GM23338 (cell line): ENCODE results near the gene C11orf71. TPM values are rescaled to one million over a fixed set of nuclear protein-coding genes. Genes with fewer than 3 reads are reported as not detected.

Experiments
- ATAC-seq: fragments of 200-7000 bp; cut with Tn5 transposase; 3 replicates; pipeline ENCODE4 v1.9.1; 2020
- DNase-seq: peaks from one replicate; pipeline ENCODE4 v3.0.0-alpha.2; 2015; ENCODE audit warnings: low spot score
- H2AFZ ChIP-seq: fragments of 200-600 bp; sonication (generic); 2 replicates; pipeline ENCODE4 v1.8.0; 2016; ENCODE audit warnings: antibody characterized with exemption, mild to moderate bottlenecking, moderate library complexity
- H3F3A ChIP-seq: fragments of 200-600 bp; sonication (generic); replicated peaks from 2 replicates; pipeline ENCODE4 v1.8.0; 2017; ENCODE audit warnings: antibody characterized with exemption, mixed run types, low read depth
- H3K27ac ChIP-seq: fragments of 200-600 bp; sonication (generic); 2 replicates; pipeline ENCODE4 v1.6.1; 2016; ENCODE audit warnings: low read depth
- H3K27me3 ChIP-seq: fragments of 200-600 bp; sonication (generic); 2 replicates; pipeline ENCODE4 v1.8.0; 2016; ENCODE audit warnings: mild to moderate bottlenecking, mixed run types, moderate library complexity; ENCODE audit not compliant: insufficient read depth
- H3K36me3 ChIP-seq: fragments of 200-600 bp; sonication (generic); 2 replicates; pipeline ENCODE4 v1.8.0; 2016; ENCODE audit warnings: mild to moderate bottlenecking; ENCODE audit not compliant: insufficient read depth
- H3K4me1 ChIP-seq: fragments of 200-600 bp; sonication (generic); 2 replicates; pipeline ENCODE4 v1.8.0; 2016; ENCODE audit warnings: mild to moderate bottlenecking, moderate library complexity; ENCODE audit not compliant: insufficient read depth
- H3K4me2 ChIP-seq: fragments of 200-600 bp; sonication (generic); 2 replicates; pipeline ENCODE4 v1.7.1; 2017; ENCODE audit warnings: mixed run types
- H3K4me3 ChIP-seq: fragments of 200-600 bp; sonication (generic); 2 replicates; pipeline ENCODE4 v1.6.1; 2016; ENCODE audit warnings: mixed run types
- H3K79me2 ChIP-seq: fragments of 200-600 bp; sonication (generic); replicated peaks from 2 replicates; pipeline ENCODE4 v1.8.0; 2017; ENCODE audit warnings: mild to moderate bottlenecking; ENCODE audit not compliant: insufficient read depth
- H3K9me2 ChIP-seq: fragments of 200-600 bp; sonication (generic); 2 replicates; pipeline ENCODE4 v1.8.0; 2017; ENCODE audit not compliant: insufficient read depth
- H4K20me1 ChIP-seq: fragments of 200-600 bp; sonication (generic); replicated peaks from 2 replicates; pipeline ENCODE4 v1.8.0; 2017; ENCODE audit warnings: mild to moderate bottlenecking; ENCODE audit not compliant: insufficient read depth
- H3K27ac Mint-ChIP-seq: 2 replicates; pipeline ENCODE4 v1.8.0; 2020; ENCODE audit warnings: inconsistent platforms, mild to moderate bottlenecking, moderate library complexity, mixed read lengths
- H3K27me3 Mint-ChIP-seq: 3 replicates; pipeline ENCODE4 v1.8.0; 2022; ENCODE audit warnings: low read depth, mild to moderate bottlenecking, moderate library complexity, mixed read lengths, inconsistent platforms; ENCODE audit not compliant: insufficient read depth, poor library complexity
- H3K36me3 Mint-ChIP-seq: 3 replicates; pipeline ENCODE4 v1.8.0; 2021; ENCODE audit warnings: low read depth, mild to moderate bottlenecking, inconsistent platforms, moderate library complexity, mixed read lengths
- H3K4me1 Mint-ChIP-seq: 3 replicates; pipeline ENCODE4 v1.8.0; 2020; ENCODE audit warnings: mild to moderate bottlenecking, inconsistent platforms, mixed read lengths
- H3K4me3 Mint-ChIP-seq: 3 replicates; pipeline ENCODE4 v1.8.0; 2021; ENCODE audit warnings: moderate library complexity, mild to moderate bottlenecking, inconsistent platforms, mixed read lengths
- H3K9me3 Mint-ChIP-seq: 3 replicates; pipeline ENCODE4 v1.8.0; 2020; ENCODE audit warnings: moderate library complexity, mild to moderate bottlenecking, inconsistent platforms, mixed read lengths
- CREB1 ChIP-seq: fragments of 250-450 bp; sonication (Bioruptor Pico); IDR thresholded peaks from 2 replicates; pipeline ENCODE4 v1.5.0; 2020; ENCODE audit warnings: low read depth, mild to moderate bottlenecking, moderate library complexity
- ETS1 ChIP-seq: IDR thresholded peaks from 2 replicates; pipeline ENCODE4 v1.6.1; 2016; ENCODE audit warnings: antibody characterized with exemption
- EZH2 ChIP-seq: fragments of 200-600 bp; sonication (generic); IDR thresholded peaks from one replicate; pipeline ENCODE4 v1.8.0; 2017; ENCODE audit warnings: antibody characterized with exemption, mild to moderate bottlenecking, low read depth; ENCODE audit not compliant: unreplicated experiment
- EZH2phosphoT487 ChIP-seq: fragments of 200-600 bp; sonication (generic); IDR thresholded peaks from one replicate; pipeline ENCODE4 v1.8.1; 2018; ENCODE audit warnings: antibody characterized with exemption; ENCODE audit not compliant: unreplicated experiment
- JUNB ChIP-seq: IDR thresholded peaks from one replicate; pipeline ENCODE4 v1.6.1; 2016; ENCODE audit warnings: antibody characterized with exemption; ENCODE audit not compliant: unreplicated experiment
- NANOG ChIP-seq: IDR thresholded peaks from 2 replicates; pipeline ENCODE4 v1.6.1; 2016; ENCODE audit warnings: antibody characterized with exemption, borderline replicate concordance
- POLR2AphosphoS5 ChIP-seq: IDR thresholded peaks from 2 replicates; pipeline ENCODE4 v1.6.1; 2016; ENCODE audit warnings: antibody characterized with exemption, low read depth
- STAT1 ChIP-seq: IDR thresholded peaks from one replicate; pipeline ENCODE4 v1.6.1; 2016; ENCODE audit warnings: antibody characterized with exemption; ENCODE audit not compliant: unreplicated experiment
- ZNF114 ChIP-seq: fragments of 250-450 bp; sonication (Bioruptor Pico); IDR thresholded peaks from 2 replicates; pipeline ENCODE4 v1.5.0; 2020; ENCODE audit warnings: mild to moderate bottlenecking, moderate library complexity
- ZNF331 ChIP-seq: fragments of 250-450 bp; sonication (Bioruptor Pico); IDR thresholded peaks from 2 replicates; pipeline ENCODE4 v1.5.0; 2020; ENCODE audit warnings: low read depth, mild to moderate bottlenecking, moderate library complexity
- polyA plus RNA-seq: library from polyadenylated mRNA; unstranded; fragments of >200 nt; fragmentation: Nextera tagmentation; extraction: Ambion mirVana; gene quantifications from 2 replicates; pipeline ENCODE4 v1.2.1, GENCODE V29; 2016
- total RNA-seq: library from RNA; depleted of rRNA; stranded (reverse); fragments of >200 nt; shearing (Covaris generic); gene quantifications from 2 replicates; pipeline ENCODE4 v1.2.3, GENCODE V29; 2014
- TF ChIP-seq, protein P1 (sequence below): IDR thresholded peaks from one replicate; pipeline ENCODE4 v1.6.1; 2018; ENCODE audit warnings: antibody characterized with exemption; ENCODE audit not compliant: unreplicated experiment
- TF ChIP-seq, protein P2 (sequence below): fragments of 250-450 bp; sonication (Bioruptor Pico); IDR thresholded peaks from 2 replicates; pipeline ENCODE4 v1.5.0; 2020; ENCODE audit warnings: mild to moderate bottlenecking, moderate library complexity
- TF ChIP-seq, protein P3 (sequence below), 2 experiments: fragments of 200-600 bp in 1 of 2; sonication (generic) in 1 of 2; conservative IDR thresholded peaks; 2 replicates each; pipeline versions ENCODE4 v1.5.1 to v1.6.1; 2016 to 2017; ENCODE audit warnings: antibody characterized with exemption in 2 of 2, low read depth in 2 of 2, mild to moderate bottlenecking in 2 of 2, moderate library complexity in 1 of 2

Gene C11orf71
- total and polyA plus RNA-seq, 2 experiments from 2014 or later: 5.8 to 8.7 TPM

GRCh38 chr11:114386131-114386530 is 14.2 kb downstream of the C11orf71 start:
- DNase-seq (no peak), ATAC-seq (no peak)
- no peak overlapping the region for H3K4me2 ChIP-seq
- H3K36me3 ChIP-seq: no peaks in the 10 kb centered on the region
- no peak overlapping the region for H3K27ac ChIP-seq
- no peaks in the 10 kb centered on the region for H3K4me1 ChIP-seq
- H2AFZ ChIP-seq: no peak overlapping the region
- TF ChIP-seq ZNF331 (CRISPR knock-in tag) (no peak), CREB1 (CRISPR knock-in tag) (no peak), NANOG (no peak), JUNB (no peak), EZH2 (no peak), STAT1 (no peak), ZNF114 (no peak), EZH2phosphoT487 (no peak), ETS1 (no peak), POLR2AphosphoS5 (no peak)
- TF ChIP-seq, protein P1, sequence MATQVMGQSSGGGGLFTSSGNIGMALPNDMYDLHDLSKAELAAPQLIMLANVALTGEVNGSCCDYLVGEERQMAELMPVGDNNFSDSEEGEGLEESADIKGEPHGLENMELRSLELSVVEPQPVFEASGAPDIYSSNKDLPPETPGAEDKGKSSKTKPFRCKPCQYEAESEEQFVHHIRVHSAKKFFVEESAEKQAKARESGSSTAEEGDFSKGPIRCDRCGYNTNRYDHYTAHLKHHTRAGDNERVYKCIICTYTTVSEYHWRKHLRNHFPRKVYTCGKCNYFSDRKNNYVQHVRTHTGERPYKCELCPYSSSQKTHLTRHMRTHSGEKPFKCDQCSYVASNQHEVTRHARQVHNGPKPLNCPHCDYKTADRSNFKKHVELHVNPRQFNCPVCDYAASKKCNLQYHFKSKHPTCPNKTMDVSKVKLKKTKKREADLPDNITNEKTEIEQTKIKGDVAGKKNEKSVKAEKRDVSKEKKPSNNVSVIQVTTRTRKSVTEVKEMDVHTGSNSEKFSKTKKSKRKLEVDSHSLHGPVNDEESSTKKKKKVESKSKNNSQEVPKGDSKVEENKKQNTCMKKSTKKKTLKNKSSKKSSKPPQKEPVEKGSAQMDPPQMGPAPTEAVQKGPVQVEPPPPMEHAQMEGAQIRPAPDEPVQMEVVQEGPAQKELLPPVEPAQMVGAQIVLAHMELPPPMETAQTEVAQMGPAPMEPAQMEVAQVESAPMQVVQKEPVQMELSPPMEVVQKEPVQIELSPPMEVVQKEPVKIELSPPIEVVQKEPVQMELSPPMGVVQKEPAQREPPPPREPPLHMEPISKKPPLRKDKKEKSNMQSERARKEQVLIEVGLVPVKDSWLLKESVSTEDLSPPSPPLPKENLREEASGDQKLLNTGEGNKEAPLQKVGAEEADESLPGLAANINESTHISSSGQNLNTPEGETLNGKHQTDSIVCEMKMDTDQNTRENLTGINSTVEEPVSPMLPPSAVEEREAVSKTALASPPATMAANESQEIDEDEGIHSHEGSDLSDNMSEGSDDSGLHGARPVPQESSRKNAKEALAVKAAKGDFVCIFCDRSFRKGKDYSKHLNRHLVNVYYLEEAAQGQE: no peak
- TF ChIP-seq, protein P2, sequence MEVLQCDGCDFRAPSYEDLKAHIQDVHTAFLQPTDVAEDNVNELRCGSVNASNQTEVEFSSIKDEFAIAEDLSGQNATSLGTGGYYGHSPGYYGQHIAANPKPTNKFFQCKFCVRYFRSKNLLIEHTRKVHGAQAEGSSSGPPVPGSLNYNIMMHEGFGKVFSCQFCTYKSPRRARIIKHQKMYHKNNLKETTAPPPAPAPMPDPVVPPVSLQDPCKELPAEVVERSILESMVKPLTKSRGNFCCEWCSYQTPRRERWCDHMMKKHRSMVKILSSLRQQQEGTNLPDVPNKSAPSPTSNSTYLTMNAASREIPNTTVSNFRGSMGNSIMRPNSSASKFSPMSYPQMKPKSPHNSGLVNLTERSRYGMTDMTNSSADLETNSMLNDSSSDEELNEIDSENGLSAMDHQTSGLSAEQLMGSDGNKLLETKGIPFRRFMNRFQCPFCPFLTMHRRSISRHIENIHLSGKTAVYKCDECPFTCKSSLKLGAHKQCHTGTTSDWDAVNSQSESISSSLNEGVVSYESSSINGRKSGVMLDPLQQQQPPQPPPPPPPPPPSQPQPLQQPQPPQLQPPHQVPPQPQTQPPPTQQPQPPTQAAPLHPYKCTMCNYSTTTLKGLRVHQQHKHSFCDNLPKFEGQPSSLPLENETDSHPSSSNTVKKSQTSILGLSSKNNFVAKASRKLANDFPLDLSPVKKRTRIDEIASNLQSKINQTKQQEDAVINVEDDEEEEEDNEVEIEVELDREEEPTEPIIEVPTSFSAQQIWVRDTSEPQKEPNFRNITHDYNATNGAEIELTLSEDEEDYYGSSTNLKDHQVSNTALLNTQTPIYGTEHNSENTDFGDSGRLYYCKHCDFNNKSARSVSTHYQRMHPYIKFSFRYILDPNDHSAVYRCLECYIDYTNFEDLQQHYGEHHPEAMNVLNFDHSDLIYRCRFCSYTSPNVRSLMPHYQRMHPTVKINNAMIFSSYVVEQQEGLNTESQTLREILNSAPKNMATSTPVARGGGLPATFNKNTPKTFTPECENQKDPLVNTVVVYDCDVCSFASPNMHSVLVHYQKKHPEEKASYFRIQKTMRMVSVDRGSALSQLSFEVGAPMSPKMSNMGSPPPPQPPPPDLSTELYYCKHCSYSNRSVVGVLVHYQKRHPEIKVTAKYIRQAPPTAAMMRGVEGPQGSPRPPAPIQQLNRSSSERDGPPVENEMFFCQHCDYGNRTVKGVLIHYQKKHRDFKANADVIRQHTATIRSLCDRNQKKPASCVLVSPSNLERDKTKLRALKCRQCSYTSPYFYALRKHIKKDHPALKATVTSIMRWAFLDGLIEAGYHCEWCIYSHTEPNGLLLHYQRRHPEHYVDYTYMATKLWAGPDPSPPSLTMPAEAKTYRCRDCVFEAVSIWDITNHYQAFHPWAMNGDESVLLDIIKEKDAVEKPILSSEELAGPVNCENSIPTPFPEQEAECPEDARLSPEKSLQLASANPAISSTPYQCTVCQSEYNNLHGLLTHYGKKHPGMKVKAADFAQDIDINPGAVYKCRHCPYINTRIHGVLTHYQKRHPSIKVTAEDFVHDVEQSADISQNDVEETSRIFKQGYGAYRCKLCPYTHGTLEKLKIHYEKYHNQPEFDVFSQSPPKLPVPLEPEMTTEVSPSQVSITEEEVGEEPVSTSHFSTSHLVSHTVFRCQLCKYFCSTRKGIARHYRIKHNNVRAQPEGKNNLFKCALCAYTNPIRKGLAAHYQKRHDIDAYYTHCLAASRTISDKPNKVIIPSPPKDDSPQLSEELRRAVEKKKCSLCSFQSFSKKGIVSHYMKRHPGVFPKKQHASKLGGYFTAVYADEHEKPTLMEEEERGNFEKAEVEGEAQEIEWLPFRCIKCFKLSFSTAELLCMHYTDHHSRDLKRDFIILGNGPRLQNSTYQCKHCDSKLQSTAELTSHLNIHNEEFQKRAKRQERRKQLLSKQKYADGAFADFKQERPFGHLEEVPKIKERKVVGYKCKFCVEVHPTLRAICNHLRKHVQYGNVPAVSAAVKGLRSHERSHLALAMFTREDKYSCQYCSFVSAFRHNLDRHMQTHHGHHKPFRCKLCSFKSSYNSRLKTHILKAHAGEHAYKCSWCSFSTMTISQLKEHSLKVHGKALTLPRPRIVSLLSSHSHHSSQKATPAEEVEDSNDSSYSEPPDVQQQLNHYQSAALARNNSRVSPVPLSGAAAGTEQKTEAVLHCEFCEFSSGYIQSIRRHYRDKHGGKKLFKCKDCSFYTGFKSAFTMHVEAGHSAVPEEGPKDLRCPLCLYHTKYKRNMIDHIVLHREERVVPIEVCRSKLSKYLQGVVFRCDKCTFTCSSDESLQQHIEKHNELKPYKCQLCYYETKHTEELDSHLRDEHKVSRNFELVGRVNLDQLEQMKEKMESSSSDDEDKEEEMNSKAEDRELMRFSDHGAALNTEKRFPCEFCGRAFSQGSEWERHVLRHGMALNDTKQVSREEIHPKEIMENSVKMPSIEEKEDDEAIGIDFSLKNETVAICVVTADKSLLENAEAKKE (CRISPR knock-in tag): no peak
- TF ChIP-seq, protein P3, sequence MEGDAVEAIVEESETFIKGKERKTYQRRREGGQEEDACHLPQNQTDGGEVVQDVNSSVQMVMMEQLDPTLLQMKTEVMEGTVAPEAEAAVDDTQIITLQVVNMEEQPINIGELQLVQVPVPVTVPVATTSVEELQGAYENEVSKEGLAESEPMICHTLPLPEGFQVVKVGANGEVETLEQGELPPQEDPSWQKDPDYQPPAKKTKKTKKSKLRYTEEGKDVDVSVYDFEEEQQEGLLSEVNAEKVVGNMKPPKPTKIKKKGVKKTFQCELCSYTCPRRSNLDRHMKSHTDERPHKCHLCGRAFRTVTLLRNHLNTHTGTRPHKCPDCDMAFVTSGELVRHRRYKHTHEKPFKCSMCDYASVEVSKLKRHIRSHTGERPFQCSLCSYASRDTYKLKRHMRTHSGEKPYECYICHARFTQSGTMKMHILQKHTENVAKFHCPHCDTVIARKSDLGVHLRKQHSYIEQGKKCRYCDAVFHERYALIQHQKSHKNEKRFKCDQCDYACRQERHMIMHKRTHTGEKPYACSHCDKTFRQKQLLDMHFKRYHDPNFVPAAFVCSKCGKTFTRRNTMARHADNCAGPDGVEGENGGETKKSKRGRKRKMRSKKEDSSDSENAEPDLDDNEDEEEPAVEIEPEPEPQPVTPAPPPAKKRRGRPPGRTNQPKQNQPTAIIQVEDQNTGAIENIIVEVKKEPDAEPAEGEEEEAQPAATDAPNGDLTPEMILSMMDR (conservative IDR thresholded peaks at IDR 0.05; ENCODE audit: low read depth in 2 of 2): no peak
- Mint-ChIP-seq H3K4me1 (no peaks in the 10 kb centered on the region), H3K9me3 (peaks cover 8% of the 10 kb centered on the region; the same call in 2 of the 3 replicates), H3K27me3 (no peaks in the 10 kb centered on the region), H3K36me3 (no peaks in the 10 kb centered on the region; the same call in 2 of the 3 replicates), H3K27ac (no peak overlapping the region), H3K4me3 (no peak overlapping the region)
- no peaks in the 10 kb centered on the region for H3K79me2 ChIP-seq
- no peaks in the 10 kb centered on the region for H3F3A ChIP-seq
- no peaks in the 10 kb centered on the region for H3K27me3 ChIP-seq
- H4K20me1 ChIP-seq: no peaks in the 10 kb centered on the region
- no peak overlapping the region for H3K4me3 ChIP-seq
- H3K9me2 ChIP-seq: 0 out of 2 replicates have a peak, but pooled peaks cover 8% of the 10 kb centered on the region
